ENCODE measurements around the gene GAREM1.

GAREM1 gene

DNA sequence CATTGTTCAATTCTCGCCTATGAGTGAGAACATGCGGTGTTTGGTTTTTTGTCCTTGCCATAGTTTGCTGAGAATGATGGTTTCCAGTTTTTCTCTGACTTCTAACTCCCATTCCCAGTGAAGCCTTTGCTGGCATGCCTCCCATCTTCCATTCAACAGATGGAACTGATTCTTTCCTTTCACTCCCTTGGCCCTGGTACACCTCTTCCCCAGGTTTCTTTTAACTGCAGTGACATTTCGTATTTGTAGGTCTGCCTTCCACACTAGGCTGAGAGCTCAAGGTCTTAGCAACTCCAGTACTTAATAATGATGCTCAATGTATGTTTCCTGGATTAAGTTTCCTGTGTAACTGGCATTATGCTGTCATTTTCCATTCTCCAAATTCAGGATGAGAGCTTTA is 48.5 kb downstream of the GAREM1 start:
- H3K27ac Mint-ChIP-seq, result no peak overlapping the region
- DNase-seq, result no peak
- H3K4me3 Mint-ChIP-seq, result no peak overlapping the region
- H3K36me3 Mint-ChIP-seq (ENCODE audit: low read depth), result peaks cover 12% of the 10 kb centered on the region
- TF ChIP-seq, protein P1, sequence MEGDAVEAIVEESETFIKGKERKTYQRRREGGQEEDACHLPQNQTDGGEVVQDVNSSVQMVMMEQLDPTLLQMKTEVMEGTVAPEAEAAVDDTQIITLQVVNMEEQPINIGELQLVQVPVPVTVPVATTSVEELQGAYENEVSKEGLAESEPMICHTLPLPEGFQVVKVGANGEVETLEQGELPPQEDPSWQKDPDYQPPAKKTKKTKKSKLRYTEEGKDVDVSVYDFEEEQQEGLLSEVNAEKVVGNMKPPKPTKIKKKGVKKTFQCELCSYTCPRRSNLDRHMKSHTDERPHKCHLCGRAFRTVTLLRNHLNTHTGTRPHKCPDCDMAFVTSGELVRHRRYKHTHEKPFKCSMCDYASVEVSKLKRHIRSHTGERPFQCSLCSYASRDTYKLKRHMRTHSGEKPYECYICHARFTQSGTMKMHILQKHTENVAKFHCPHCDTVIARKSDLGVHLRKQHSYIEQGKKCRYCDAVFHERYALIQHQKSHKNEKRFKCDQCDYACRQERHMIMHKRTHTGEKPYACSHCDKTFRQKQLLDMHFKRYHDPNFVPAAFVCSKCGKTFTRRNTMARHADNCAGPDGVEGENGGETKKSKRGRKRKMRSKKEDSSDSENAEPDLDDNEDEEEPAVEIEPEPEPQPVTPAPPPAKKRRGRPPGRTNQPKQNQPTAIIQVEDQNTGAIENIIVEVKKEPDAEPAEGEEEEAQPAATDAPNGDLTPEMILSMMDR (IDR thresholded peaks at IDR 0.05), result no peak
- H3K4me1 Mint-ChIP-seq, result peaks cover 21% of the 10 kb centered on the region
- H3K9me3 Mint-ChIP-seq, result no peaks in the 10 kb centered on the region
- peaks cover 2% of the 10 kb centered on the region for H3K27me3 Mint-ChIP-seq (ENCODE audit: low read depth, poor library complexity)

DNA sequence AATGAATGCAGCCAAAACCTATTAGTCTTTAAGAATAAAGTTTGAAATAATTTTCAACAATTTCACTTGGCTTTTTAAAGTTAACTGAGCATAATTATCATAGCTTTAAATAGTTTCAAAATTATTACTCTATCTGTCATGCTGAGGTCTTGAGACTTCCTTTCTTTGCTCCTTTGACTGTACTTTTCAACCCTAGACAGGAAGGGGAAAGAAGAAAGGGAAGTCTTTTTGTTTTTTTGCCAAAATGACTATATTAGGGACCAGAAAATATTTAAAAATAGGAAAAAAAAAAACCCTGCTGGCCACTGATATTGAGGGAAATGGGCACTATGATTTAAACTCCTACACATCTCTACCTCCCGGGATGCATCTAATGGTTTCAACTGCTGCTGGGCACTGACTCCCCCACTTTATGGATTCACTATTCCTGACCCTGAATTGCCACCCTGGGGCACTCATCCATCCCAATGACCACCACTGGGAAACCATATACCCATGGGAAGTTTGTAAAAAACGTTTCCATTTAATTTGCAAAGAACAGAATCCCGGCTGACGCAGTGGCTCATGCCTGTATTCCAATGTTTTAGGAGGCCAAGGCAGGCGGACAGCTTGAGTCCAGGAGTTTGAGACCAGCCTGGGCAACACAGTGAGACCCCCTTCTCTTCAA is 50.5 kb downstream of the GAREM1 start:
- peak overlapping the region; percentile 50 for H3K27ac Mint-ChIP-seq
- peaks cover 21% of the 10 kb centered on the region for H3K4me1 Mint-ChIP-seq
- H3K36me3 Mint-ChIP-seq (ENCODE audit: low read depth), result peaks cover 13% of the 10 kb centered on the region
- no peaks in the 10 kb centered on the region for H3K9me3 Mint-ChIP-seq
- DNase-seq, result peak; percentile 10
- peaks cover 2% of the 10 kb centered on the region for H3K27me3 Mint-ChIP-seq (ENCODE audit: low read depth, poor library complexity)
- TF ChIP-seq, protein P1 (IDR thresholded peaks at IDR 0.05), result no peak
- H3K4me3 Mint-ChIP-seq, result no peak overlapping the region

DNA sequence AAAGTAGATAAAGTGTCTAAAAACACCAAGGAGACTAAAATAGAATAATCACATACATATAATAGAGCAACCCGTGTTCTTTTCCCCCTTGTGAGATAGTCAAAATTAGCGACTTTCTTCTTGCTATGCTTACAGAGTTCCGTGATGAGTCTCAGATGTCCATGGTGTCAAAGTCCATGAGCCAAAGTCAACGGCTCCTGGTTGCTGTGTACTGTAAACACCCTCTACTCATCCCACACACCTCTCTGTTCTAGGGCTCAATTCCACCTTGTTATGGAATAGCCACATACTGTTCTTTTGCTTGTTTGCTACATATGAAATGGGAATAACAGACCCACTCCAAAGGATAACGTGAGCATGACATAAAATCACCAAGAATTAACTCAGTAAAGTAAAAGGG is 52.5 kb downstream of the GAREM1 start:
- H3K27ac Mint-ChIP-seq, result peak overlapping the region; percentile 18
- H3K27me3 Mint-ChIP-seq (ENCODE audit: low read depth, poor library complexity), result peaks cover 2% of the 10 kb centered on the region
- H3K4me3 Mint-ChIP-seq, result no peak overlapping the region
- H3K4me1 Mint-ChIP-seq, result peaks cover 21% of the 10 kb centered on the region
- peaks cover 15% of the 10 kb centered on the region for H3K36me3 Mint-ChIP-seq (ENCODE audit: low read depth)
- DNase-seq, result no peak
- H3K9me3 Mint-ChIP-seq, result no peaks in the 10 kb centered on the region
- TF ChIP-seq, protein P1 (IDR thresholded peaks at IDR 0.05), result no peak

DNA sequence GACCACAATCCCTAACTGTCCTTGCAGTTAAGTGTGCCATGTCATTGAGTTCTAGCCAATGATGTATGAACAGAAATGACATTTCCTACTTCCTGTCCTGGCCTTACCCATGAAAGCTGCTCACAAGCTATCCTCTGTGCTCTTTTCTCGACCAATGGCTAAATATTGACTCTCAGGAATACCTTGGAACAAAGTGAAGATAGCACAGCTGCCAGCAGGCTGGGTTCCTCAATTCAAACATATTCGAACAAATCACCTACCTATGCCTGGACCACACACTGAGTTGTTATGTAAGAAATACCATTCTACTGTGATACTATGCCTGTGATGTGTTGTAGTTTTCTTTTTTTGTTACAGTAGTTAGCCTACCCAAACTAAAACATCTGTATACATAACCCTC is 65.1 kb downstream of the GAREM1 start:
- no peak for DNase-seq
- no peaks in the 10 kb centered on the region for H3K4me1 Mint-ChIP-seq
- no peak overlapping the region for H3K4me3 Mint-ChIP-seq
- peaks cover 3% of the 10 kb centered on the region for H3K27me3 Mint-ChIP-seq (ENCODE audit: low read depth, poor library complexity)
- no peaks in the 10 kb centered on the region for H3K9me3 Mint-ChIP-seq
- no peak overlapping the region for H3K27ac Mint-ChIP-seq
- no peaks in the 10 kb centered on the region for H3K36me3 Mint-ChIP-seq (ENCODE audit: low read depth)
- TF ChIP-seq, protein P1 (IDR thresholded peaks at IDR 0.05), result no peak

DNA sequence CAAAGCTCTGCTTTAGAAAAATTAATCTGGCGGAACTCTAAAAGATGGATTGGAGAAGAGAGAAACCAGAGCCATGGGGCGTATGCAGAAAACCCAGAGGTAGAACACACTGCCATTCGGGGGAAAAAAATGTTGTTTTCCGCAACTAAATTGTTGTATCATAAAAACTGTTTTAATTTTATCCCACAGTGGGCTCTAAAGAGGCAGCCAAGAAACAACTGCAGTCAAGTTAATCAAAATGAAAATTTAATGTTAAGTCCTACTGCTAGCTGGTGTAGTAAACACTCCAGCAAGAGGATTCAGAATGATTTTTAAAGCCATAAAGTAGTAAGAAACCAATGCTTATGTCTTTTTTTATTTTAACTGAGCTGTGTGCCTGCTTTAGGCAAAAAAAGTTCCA is 69.1 kb downstream of the GAREM1 start:
- Mint-ChIP-seq H3K4me3 (no peak overlapping the region), H3K9me3 (peaks cover 25% of the 10 kb centered on the region), H3K27ac (no peak overlapping the region), H3K4me1 (no peaks in the 10 kb centered on the region), H3K36me3 (ENCODE audit: low read depth) (peaks cover 18% of the 10 kb centered on the region), H3K27me3 (ENCODE audit: low read depth, poor library complexity) (peaks cover 3% of the 10 kb centered on the region)
- TF ChIP-seq, protein P1 (IDR thresholded peaks at IDR 0.05), result no peak
- DNase-seq, result no peak

DNA sequence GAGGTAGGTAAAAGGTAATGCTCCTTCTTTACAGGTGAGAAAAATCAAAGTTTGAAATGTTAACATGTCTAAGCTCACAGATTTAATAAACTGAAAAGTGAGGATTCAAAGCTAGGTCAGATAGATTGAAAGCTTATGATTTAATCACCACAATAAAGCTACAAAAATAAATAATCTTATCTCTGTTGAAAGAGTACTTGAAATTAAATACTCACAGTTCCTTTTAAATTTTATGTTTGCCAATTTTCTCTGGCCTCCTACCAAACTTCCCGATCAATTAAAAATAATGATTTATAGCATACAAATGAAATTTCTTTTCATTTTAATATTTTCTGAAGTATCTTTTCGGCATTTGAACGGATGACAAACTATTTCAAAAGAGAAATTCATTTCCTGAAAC is 77.3 kb downstream of the GAREM1 start:
- Mint-ChIP-seq H3K27me3 (ENCODE audit: low read depth, poor library complexity) (no peaks in the 10 kb centered on the region), H3K4me1 (no peaks in the 10 kb centered on the region), H3K4me3 (no peak overlapping the region), H3K27ac (no peak overlapping the region), H3K9me3 (peaks cover 26% of the 10 kb centered on the region), H3K36me3 (ENCODE audit: low read depth) (peaks cover 34% of the 10 kb centered on the region)
- no peak for DNase-seq
- TF ChIP-seq, protein P1 (IDR thresholded peaks at IDR 0.05), result no peak

Measured in nephron progenitor cell (in vitro differentiated cells).